GM18505 (cell line): ENCODE measurements around the gene CNDP2.
"Not testable (repeated sequence)": the region's sequence is repeated elsewhere in the genome, so short reads cannot be mapped to it uniquely, and the experiment has no call there.

Experiments
- ATAC-seq: cut with Tn5 transposase; IDR thresholded peaks from one replicate; pipeline ENCODE4 v1.9.1; 2021; ENCODE audit not compliant: unreplicated experiment
- POLR2A ChIP-seq: IDR thresholded peaks from 4 replicates; pipeline ENCODE4 v1.6.1; 2011; ENCODE audit warnings: borderline replicate concordance; ENCODE audit not compliant: insufficient read depth, insufficient read length; ENCODE audit errors: extremely low read depth

The CNDP2 gene

DNA sequence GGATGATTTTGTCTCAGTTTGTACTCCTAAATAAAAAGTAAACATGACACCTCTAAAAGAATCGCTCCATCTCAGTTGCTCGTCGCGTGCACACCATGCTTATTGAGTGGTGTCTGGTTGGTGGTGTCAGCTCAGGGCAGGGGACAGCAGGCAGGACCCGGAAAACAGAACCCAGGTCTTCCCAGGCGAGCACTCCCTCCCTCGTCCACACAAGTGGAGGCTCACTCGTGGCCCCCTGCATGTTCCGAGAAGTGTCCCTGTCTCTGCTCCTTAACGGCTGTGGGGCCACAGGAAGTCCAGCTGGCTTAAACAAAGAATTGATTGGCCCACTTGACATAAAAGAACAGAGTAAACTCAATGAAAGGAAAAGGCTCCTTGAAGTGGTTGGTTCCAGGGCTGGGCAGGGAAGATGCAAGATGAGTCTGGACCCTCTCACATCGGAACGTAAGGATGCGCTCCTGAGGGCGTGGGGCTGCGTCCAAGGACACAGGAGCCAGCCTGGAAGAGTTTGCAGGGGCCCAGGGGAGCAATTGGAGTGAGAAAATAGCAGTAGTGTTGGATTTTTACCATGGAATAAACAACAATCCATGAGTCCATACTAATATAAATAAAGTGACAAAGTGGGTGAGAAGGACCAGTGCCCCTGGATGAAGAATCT is 25.0 kb downstream of the CNDP2 start:
- no peak for TF ChIP-seq POLR2A
- no peak for ATAC-seq

DNA sequence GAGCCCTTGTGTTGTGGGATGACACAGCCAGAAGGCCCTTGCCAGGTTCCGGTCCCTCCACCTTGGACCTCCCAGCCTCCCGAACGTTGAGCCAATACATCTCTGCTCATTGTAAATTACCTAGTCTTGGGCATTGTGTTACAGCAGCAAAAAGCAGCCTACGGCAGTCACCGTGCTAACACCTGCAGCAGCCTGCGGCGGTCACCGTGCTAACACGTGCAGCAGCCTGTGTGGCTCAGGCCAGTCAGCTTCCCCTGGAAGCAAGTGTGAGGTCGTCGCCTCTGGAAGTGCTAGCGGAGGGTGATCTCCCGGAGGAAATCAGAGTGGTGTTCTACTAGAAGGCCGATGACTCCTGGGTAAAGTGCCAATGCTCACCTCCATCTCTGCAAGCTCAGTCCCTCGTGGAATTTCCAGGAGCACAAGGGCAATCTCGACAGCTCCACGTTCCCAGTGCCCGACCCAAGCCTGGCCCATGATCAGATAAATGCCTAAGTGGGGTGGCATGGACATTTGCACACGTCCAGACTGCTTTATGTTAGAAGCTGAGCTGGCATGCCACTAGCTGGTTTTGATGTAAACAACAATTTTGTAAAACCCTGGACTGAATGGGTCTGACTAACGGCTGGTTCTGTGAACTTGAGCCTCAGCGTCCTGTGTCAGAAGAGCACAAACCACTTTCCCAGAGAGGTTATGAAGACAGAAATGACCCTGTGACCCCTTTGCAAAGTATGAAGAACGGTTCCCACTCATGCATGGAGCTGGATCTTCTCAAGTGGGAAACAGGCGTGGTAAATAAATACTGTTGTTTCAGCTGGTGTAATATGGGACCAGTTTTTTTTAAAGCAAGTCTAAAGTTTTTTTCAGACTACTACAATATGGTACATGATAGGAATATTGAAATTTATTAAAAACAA is 26.7 kb downstream of the CNDP2 start:
- ATAC-seq, result no peak

DNA sequence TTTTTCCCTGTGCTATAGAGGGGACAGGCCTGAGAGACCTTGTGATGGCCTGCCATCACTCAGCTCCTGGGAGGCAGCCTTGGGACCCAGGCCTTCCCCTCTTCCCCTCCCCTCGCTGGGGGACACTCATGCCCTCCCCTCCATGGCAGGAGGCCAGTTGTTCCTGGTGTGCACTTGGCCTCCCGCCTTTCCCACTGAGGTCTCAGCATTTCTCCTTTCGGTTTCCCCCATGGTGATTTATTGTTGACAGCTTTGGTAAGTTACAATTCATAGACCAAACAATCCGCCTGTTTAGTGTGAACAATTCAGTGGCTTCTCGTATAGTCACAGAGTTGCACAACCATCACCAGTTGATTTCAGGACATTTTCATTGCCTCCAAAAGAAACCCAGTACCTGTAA is 27.9 kb downstream of the CNDP2 start:
- TF ChIP-seq POLR2A, result no peak

More for the DNA sequence above, 26.7 kb downstream of the CNDP2 start:
- no peak for TF ChIP-seq POLR2A

DNA sequence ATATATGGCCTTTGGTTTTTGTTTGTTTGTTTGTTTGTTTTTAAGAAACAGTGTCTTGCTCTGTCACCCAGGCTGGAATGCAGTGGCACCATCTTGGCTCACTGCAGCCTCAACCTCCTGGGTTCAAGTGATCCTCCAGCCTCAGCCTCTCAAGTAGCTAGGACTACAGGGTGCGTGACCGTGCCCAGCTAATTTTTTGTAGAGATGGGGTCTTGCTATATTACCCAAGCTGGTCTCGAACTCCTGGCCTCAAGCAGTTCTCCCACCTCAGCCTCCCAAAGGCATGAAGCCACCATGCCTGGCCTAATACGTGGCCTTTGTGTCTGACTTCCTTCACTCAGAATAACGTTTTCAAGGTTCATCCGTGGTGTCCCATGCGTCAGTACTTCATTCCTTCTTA is 28.8 kb downstream of the CNDP2 start:
- ATAC-seq, result not testable (repeated sequence)

More for the DNA sequence above, 27.9 kb downstream of the CNDP2 start:
- no peak for ATAC-seq

DNA sequence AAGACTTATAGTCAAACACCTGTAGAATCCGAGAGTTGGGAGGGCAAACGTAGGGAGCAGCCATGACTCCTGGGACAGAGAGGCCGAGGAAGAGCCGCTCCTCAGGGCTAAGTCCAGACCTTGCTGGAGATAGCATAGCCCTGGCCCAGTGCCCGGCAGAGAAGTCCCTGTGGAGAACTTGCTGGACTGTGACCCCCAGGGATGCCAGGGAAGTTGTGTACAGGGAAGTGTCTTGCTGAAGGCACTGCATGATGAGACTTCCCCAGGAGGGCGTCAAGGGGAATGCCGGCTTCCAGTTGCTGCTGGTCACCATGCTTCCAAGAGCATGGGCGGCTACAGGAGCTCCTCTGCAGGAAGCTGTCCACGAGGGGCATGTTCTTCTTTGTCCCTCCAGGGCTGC is 29.6 kb downstream of the CNDP2 start:
- no peak for ATAC-seq
- TF ChIP-seq POLR2A, result no peak

DNA sequence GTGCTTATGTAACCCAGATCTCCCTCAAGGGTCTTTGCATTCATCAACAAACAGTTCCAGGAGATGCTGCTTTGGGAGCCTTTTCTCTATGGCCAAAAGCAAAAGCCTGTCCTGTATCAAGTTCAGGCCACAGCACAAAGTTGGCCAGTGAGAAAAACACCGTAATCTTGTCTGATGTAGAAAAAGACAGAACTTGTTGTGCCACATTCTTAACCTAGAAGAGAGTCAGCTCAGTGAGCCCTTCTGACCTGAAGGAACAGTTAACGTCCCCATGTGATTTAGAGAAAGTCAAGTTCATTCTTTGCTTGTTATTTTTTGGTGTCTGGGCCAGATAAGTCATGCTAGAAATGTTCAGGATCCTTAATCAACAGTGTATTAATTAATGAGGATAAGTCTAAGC is 30.3 kb downstream of the CNDP2 start:
- TF ChIP-seq POLR2A, result no peak
- ATAC-seq, result no peak

DNA sequence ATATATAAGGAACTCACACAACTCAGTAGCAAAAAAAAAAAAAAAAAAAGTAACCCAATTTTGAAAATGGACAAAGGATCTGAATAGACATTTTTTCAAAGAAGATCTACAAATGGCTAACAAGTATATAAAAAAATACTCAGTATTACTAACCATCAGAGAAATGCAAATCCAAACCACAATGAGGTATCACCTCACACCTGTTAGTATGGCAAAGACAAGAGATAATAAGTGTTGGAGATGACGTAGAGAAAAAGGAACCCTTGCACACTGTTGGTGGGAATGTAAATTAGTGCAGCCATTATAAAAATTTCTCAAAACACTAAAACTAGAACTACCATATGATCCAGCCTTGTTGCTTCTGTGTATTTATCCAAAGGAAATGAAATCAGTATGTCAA is 32.3 kb downstream of the CNDP2 start:
- no peak for TF ChIP-seq POLR2A
- ATAC-seq, result no peak

DNA sequence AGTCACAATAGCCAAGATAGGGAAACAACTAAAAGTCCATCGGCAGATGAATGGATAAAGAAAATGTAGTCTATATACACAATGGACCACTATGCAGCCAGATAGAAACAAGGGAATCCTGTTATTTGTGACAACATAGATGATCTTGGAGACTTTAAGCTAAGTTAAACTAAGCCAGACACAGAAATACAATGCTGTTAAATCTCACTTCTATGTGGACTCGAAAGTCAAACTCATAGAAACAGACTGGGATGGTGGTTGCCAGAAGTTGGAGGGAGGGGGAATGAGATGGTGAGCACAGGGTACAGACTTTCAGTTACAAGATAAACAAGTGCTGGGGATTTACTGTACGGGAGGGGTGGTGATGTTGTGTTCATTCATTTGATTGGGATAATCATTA is 32.8 kb downstream of the CNDP2 start:
- TF ChIP-seq POLR2A, result no peak
- ATAC-seq, result no peak

DNA sequence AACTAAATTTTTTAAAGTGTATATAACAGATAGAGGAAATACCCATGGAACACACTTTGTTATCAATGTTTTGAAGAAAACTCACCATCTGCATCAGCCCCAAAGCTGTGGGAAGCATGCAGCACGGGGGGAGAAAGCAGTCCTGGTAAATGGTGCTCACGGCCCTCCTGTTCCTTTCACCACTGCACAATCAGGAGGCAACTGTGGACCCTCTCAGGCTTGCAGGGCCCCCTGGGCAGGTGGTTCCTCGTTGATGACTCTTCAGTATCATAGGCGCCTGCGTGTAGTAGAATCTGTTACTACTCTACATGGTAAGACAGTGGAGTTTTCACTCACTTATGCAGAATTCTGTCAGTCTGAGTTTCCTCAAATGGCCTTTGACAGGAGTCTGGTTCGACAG is 33.2 kb downstream of the CNDP2 start:
- ATAC-seq, result no peak
- no peak for TF ChIP-seq POLR2A

DNA sequence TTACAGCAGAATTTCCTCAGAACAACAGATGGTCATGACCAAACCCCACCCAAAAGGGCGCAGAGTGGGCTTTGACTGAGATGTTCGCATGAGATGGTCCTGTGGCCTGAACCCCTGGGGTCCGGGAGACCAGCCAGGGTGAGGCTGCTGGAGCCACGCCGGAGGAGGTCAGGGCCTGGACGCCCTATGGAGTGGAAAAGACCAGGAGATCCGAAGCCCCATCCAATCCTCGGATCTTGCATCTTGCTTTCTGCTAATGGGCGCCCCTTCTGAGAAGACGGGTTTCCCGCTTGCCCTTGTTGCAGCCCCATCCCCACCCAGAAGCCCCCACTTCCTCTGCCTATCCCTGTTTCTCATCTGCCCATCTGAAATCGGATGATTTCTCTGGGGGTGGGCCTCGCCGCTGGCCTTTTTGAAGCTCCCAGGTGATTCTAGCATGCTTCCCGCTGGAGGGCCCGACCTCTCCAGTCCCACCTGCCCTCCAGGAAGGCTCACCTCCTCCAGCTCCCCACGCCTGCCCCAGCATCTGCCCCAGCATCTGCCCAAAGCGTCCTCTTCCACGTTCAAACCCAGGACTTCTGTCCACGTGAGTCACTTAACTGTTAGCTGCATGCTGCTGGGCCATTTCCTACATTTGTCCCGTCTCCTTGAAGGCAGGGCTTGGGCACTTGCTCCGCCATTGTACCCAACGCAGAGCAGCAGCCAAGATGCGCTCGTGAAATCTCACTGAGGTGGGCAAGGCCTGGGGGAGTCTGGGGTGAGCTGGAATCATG is 33.8 kb downstream of the CNDP2 start:
- no peak for ATAC-seq
- no peak for TF ChIP-seq POLR2A

DNA sequence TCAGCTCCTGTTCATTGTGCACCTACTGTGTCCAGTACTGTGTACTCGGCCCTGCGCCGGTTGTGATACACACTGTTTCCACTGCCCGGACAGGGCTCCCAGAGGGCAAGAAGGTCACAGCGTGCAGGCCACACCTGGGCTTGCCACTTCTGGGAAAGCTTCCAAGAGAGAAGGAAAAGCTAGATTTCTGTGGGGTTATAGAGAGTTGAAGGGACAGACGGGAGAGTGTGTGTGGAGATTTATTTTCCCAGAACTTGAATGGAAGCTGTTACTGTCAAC is 34.4 kb downstream of the CNDP2 start:
- no peak for ATAC-seq
- TF ChIP-seq POLR2A, result no peak

DNA sequence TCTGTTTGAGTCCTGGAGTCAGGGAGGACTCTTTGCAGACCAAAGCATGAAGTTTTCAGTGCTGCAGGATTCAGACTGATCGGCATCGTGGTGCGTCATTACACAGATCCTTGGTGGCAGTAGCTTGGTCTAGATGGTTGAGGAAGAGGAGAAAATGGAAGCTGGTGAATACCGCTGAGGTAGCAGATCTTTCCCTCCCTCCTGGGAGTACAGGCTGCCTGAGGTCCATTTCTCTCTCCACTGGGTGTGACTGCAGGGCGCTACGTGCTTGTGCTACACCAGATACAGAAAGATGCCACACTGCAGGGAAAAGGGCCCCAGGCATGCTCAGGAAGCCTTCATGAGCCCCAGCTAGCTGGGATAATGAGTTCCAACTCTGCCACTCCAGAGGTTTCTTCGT is 34.9 kb downstream of the CNDP2 start:
- no peak for ATAC-seq
- TF ChIP-seq POLR2A, result no peak

DNA sequence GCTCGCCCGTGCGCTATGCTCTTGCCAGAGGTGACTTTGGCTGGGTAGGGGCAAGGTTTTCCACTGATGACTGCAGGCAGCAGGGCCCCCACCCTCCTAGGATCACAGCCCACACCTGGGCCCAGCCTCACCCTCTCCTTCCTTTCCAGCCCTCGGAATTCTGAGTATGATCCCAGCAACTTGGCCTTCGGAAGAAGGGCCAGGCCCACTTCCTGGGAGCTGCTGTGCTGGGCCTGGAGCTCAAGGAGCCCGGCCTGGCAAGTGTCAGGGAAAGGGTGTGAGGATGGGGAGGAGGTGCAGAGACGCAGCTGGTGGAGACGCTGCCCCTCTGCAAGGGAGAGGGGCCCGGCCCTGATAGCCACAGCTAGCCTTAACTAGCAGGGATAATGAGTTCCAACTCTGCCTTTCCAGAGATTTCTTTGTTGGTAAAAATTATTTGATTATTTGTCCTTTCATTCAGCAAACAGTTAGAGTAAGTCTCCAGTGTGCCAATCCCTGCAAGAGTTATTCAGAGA is 36.4 kb downstream of the CNDP2 start:
- no peak for TF ChIP-seq POLR2A
- ATAC-seq, result no peak
